Lower leg skin (tissue), 3 donors: Measurements from ENCODE around the gene KLF4.

Experiments used
- POLR2A ChIP-seq, 2 donors: fragments of 450-650 bp; IDR thresholded peaks; one replicate each; pipeline ENCODE4 v1.6.1; 2016 to 2017; ENCODE audit warnings: antibody characterized with exemption in 2 of 2, mild to moderate bottlenecking in 1 of 2, moderate library complexity in 1 of 2
- TF ChIP-seq, protein P1 (sequence below), 3 donors: fragments of 450-650 bp; IDR thresholded peaks; one replicate each; pipeline ENCODE4 v1.5.1; 2016; ENCODE audit warnings: antibody characterized with exemption in 3 of 3, mild to moderate bottlenecking in 3 of 3, moderate library complexity in 2 of 3

- TF ChIP-seq, protein P1, sequence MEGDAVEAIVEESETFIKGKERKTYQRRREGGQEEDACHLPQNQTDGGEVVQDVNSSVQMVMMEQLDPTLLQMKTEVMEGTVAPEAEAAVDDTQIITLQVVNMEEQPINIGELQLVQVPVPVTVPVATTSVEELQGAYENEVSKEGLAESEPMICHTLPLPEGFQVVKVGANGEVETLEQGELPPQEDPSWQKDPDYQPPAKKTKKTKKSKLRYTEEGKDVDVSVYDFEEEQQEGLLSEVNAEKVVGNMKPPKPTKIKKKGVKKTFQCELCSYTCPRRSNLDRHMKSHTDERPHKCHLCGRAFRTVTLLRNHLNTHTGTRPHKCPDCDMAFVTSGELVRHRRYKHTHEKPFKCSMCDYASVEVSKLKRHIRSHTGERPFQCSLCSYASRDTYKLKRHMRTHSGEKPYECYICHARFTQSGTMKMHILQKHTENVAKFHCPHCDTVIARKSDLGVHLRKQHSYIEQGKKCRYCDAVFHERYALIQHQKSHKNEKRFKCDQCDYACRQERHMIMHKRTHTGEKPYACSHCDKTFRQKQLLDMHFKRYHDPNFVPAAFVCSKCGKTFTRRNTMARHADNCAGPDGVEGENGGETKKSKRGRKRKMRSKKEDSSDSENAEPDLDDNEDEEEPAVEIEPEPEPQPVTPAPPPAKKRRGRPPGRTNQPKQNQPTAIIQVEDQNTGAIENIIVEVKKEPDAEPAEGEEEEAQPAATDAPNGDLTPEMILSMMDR (IDR thresholded peaks at IDR 0.05) = no peak
- no peak for TF ChIP-seq POLR2A (IDR thresholded peaks at IDR 0.05)
These were observed 15.4 kb downstream of the KLF4 start for GRCh38 chr9:107474124-107474523.
